Stimulated activated CD8-positive, alpha-beta memory T cell treated with anti-CD3 and anti-CD28 coated beads, Interleukin-7, amount 100 ng/mL, for 48 hours (primary cell): Measurements from ENCODE around the gene GNL2.
"Not testable (repeated sequence)": the region's sequence is repeated elsewhere in the genome, so short reads cannot be mapped to it uniquely, and the experiment has no call there.

Experiments
- DNase-seq, 2 donors: peaks; one replicate each; pipeline ENCODE4 v3.0.0-alpha.2; 2020; ENCODE audit warnings: low read depth in 1 of 2; ENCODE audit errors: extremely low read depth in 1 of 2

GNL2 gene

GRCh38 chr1:37560401-37561132 is 35.2 kb downstream of the GNL2 start:
- DNase-seq = no peak

DNA sequence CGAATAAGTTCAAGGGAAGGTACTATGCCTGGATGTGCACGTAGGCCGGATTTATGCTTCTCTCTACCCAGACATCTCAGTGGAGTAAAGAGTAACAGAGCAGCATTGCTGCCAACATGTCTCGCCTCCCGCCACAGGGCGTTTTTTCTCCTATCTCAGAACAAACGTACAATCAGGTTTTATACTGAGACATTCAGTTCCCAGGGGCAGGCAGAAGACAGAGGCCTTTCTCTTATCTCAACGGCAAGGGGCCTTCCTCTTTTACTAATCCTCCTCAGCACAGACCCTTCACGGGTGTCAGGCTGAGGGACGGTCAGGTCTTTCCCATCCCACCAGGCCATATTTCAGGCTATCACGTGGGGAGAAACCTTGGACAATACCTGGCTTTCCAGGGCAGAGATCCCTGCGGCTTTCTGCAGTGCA is 35.8 kb downstream of the GNL2 start:
- not testable (repeated sequence) for DNase-seq

DNA sequence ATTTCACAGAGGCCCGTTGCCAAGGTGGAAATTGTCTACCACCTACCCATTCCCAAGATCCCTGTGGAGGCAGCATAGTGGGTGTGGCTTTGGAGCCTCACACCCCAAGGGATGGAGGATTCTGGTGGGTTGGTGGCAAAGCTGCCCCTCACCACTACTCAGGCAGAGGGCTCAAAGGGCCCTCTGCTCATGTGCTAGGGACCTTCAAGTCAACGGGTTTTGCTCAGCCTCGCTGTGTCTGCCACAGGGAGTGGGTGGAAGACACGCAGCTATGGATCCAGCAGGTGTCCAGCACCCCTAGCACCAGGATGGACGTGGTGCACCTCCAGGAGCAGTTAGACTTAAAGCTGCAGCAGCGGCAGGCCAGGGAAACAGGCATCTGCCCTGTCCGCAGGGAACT is 36.7 kb downstream of the GNL2 start:
- no peak for DNase-seq

DNA sequence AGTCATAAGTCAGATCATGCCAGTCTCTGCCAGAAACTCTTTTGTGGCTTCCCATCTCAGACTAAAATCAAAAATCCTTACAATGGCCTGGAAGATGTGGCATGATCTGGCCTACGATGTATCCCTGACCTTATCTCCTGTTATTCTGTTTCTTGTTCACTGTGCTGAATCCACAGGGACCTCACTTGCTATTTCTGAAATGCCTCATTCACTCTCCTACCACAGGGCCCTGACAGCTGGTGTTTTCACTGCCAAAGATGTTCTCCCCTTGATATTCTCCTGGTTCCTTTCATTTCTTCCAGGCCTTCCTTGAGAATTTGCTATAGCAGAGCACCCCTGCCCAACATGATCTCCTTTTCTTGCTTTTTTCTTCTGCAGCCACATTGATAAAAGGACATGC is 37.3 kb downstream of the GNL2 start:
- no peak for DNase-seq

DNA sequence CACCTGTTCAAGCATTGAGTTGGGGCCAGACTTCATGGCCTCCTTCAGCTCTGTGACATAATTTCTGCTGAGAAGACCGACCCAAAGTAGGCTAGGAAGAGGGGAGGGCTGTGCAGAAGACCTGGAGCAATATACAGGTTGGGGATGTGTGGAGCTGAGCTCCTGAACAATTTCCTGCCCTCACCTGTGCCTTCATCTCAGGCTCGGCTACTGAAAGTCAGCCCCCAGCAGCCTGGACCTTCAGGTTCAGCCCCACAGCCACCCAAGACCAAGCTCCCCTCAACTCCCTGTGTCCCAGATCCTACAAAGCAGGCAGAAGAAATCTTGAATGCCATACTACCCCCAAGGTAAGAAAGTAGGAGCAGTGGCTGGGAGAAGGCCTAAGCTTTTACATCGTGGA is 38.3 kb downstream of the GNL2 start:
- DNase-seq = no peak

DNA sequence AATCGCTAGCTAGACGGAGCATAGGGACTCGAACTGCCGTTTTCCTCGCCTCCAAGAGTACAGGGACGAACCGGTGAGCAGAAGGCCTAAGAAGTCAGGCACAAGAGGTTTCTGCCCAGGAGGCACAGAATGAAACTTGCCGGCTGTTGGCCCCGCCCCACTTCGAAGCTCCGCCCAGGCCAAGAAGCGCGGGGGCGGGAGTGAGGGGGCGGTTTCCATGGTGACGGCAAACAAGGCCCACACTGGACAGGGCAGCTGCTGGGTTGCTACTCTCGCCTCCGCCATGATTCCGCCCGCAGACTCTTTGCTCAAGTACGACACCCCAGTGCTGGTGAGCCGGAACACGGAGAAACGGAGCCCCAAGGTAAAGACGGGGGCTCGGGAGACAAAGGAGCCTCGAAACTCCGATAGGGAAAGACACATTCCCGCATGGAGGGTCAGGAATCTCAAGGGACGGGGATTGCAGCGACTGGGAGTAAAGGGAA is 39.0 kb downstream of the GNL2 start, which contains the start of gene DNALI1:
TSS of gene DNALI1 (plus strand) at position 229 of the 485 bp plus-strand sequence. CDS start at position 284, 55 bp downstream.
- DNase-seq = no peak

DNA sequence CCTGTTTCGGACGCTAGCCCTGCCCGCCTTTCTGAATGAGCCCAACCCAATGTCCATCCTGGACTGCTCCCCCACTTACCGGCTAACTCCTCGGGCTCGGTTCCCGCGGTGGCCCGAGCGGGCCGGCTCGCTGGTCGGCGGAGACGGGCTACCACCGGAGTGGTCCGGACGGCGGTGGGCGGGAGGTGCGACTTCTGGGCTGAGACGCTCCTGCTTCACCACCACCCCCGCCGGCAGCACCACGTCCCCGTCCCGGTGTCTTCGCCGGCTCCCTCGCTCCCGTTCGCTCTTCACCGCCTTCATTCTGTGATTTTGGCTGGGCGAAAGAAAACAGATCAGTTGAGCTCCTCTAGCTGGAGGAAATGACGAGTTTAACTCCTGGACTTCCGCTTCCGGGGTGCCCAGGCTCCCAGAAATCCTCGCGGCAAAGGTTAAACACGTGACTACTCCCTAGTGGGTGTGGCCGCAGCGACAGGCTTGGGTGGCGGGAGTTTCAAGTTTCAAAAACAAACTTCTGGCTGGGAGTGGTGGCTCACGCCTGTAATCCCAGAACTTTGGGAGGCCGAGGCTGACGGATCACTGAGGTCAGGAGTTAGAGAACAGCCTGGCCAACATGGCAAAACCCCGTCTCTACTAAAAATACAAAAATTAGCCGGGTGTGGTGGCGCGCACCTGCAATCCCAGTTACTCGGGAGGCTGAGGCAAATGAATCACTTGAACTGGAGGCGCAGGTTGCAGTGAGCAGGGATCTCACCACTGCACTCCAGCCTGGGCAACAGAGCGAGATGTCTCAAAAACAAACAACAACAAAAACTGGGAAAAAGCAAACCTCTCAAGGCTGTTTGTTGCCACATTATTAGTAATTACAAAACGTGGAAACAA is 41.6 kb downstream of the GNL2 start, which contains the start of gene SNIP1:
TSS of gene SNIP1 (minus strand) at position 367 of the 882 bp plus-strand sequence. CDS start at position 303, 64 bp downstream.
- peak; percentile 71 to 87 for DNase-seq

GRCh38 chr1:37553598-37553926 is 42.2 kb downstream of the GNL2 start:
- DNase-seq = no peak

DNA sequence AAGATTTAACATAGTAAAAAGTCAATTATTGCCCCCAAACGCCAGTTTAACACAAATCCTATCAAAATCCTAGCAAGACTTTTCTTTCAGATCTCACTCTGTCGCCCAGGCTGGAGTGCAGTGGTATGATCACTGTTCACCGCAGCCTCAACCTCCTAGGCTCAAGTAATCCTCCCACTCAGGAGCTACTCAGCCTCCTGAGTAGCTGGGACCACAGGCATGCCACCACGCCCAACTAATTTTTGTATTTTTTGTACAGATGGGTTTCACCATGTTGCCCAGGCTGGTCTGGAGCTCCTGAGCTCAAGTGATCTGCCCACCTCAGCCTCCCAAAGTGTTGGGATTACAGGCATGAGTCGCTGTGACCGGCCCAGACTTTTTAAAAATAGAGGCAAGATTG is 46.4 kb downstream of the GNL2 start:
- DNase-seq = no peak

- DNase-seq = no peak
Measured at GRCh38 chr1:37545019-37545418, 50.7 kb downstream of the GNL2 start.

- DNase-seq = no peak
Measured at GRCh38 chr1:37544530-37544929, 51.2 kb downstream of the GNL2 start.

DNA sequence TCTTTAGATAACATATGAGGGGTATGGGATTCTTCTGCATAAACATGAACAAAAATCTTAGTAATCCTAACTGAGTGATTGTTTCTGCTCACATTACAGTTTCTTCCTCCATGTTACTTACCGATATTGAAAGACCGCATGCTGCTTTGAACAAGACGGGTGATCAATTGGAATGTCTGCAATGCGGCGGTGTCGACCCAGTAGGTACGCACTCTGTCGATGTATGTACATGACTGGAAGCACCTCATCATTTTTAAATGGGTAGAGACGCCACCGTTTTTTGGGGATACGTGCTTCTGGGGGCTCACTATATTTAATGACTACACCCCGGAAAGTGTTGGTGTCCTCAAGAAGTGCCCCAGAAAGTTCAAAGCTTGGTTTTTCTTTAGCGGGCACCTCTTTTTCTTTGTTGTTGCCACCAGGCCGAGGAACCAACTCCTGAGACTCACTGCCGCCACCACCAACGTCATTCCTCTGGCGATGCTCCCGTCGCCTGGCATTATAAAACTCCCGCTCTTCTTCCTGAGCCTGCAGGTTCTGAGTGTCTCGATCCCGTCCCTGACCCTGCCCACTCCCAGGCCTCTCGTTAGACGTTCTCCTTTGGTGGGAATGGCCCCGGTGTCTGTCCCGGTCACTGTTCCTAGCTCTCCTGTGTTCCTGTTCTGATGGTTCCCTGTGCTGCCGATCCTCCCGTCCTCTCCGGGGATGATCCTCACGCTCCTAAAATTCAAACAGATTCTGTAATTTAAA is 55.5 kb downstream of the GNL2 start:
- DNase-seq = no peak

- DNase-seq = not testable (repeated sequence)
Measured at GRCh38 chr1:37539154-37539553, 56.6 kb downstream of the GNL2 start.

DNA sequence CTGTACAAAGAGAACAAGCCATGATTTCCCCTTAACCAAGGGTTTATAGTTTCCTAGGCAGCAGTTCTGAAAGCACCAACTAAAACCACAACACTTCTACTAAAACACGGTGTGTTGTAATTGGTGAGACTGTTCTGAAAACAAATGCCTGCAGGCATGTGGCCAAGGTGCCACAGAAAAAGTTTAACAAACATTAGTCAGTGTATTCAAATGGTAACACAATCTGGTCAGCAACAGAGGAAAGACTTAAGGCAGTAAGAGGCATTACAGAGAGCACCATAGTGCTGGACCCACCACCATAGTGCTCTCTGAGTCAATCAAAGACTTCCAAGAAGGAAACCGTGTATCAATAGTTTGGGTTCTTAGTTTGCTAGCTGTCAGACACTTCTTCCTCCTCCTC is 58.4 kb downstream of the GNL2 start:
- DNase-seq = no peak

- DNase-seq = no peak
Measured at GRCh38 chr1:37533317-37534093, 62.2 kb downstream of the GNL2 start.

GRCh38 chr1:37532418-37533156 is 63.1 kb downstream of the GNL2 start:
- not testable (repeated sequence) for DNase-seq

DNA sequence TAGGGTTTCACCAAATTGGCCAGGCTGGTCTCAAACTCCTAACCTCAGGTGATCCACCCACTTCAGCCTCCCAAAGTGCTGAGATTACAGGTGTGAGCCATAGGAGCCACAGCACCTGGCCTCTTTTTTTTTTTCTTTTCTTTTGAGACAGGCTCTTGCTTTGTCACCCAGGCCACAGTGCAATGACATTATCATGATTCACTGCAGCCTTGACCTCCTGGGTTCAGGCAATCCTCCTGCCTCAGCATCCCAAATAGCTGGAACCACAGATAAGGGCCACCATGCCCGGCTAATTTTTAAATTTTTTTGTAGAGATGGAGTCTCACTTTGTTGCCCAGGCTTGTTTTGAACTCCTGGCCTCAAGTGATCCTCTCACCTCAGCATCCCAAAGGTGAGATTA is 65.8 kb downstream of the GNL2 start:
- not testable (repeated sequence) for DNase-seq

GRCh38 chr1:37519613-37520012 is 76.1 kb downstream of the GNL2 start:
- DNase-seq = no peak

GRCh38 chr1:37518929-37519328 is 76.8 kb downstream of the GNL2 start:
- DNase-seq = peak; percentile 44 to 72

DNA sequence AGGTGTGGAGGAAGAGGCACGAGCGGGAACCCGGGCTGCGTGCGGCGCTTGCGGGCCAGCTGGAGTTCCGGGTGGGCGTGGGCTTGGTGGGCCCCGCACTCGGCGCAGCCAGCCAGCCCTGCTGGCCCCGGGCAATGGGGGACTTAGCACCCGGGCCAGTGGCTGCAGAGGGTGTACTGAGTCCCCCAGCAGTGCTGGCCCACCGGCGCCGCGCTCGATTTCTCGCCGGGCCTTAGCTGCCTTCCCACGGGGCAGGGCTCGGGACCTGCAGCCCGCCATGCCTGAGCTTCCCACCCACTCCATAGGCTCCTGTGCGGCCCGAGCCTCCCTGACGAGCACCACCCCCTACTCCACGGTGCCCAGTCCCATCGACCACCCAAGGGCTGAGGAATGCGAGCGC is 77.5 kb downstream of the GNL2 start:
- not testable (repeated sequence) for DNase-seq
